ENCODE results near the gene GLCCI1. TPM values are rescaled to one million over a fixed set of nuclear protein-coding genes. Genes with fewer than 3 reads are reported as not detected.

The GLCCI1 gene
- total and polyA plus RNA-seq, 5 donors from 2014 or later, result 12.6 to 88.1 (median 31.6) TPM

- Histone ChIP-seq H3K27me3 (ENCODE audit: control insufficient read depth, insufficient read depth, low read length) (no peaks in the 10 kb centered on the region), H3K4me1 (ENCODE audit: control insufficient read depth, insufficient read depth, low read length, poor library complexity, severe bottlenecking) (peaks cover 7% of the 10 kb centered on the region), H3K27ac (ENCODE audit: insufficient read depth, low read length, poor library complexity, severe bottlenecking) (no peak overlapping the region), H3K36me3 (ENCODE audit: control insufficient read depth, insufficient read depth, low read length) (no peaks in the 10 kb centered on the region), H3K4me3 (ENCODE audit: low read depth, low read length) (no peak overlapping the region), H3K9me3 (ENCODE audit: control insufficient read depth in 2 of 2, low read length in 2 of 2) (no peaks in the 10 kb centered on the region)
- H3K4me1 Mint-ChIP-seq, result peaks cover 0 to 17% (median 13%) of the 10 kb centered on the region in 4 donors
- H3K9me3 Mint-ChIP-seq, result no peaks in the 10 kb centered on the region
- no peak for ATAC-seq (ENCODE audit: low read depth in 2 of 2)
- no peak overlapping the region for H3K27ac Mint-ChIP-seq
- DNase-seq, result no peak
- no peak overlapping the region for H3K4me3 Mint-ChIP-seq
- no peaks in the 10 kb centered on the region for H3K36me3 Mint-ChIP-seq
- H3K27me3 Mint-ChIP-seq, result no peaks in the 10 kb centered on the region
These were observed 5.7 kb upstream of the GLCCI1 start for GRCh38 chr7:7962851-7963250.

- no peak for DNase-seq
- no peaks in the 10 kb centered on the region for H3K36me3 Mint-ChIP-seq
- no peaks in the 10 kb centered on the region for H3K9me3 ChIP-seq (ENCODE audit: control insufficient read depth in 2 of 2, low read length in 2 of 2)
- no peak overlapping the region for H3K4me3 Mint-ChIP-seq
- H3K27ac Mint-ChIP-seq, result no peak overlapping the region
- peaks cover 0 to 20% (median 13%) of the 10 kb centered on the region in 4 donors for H3K4me1 Mint-ChIP-seq
- no peaks in the 10 kb centered on the region for H3K27me3 Mint-ChIP-seq
- H3K27ac ChIP-seq (ENCODE audit: insufficient read depth, low read length, poor library complexity, severe bottlenecking), result no peak overlapping the region
- H3K9me3 Mint-ChIP-seq, result no peaks in the 10 kb centered on the region
- H3K4me3 ChIP-seq (ENCODE audit: low read depth, low read length), result no peak overlapping the region
- H3K27me3 ChIP-seq (ENCODE audit: control insufficient read depth, insufficient read depth, low read length), result no peaks in the 10 kb centered on the region
- ATAC-seq (ENCODE audit: low read depth in 2 of 2), result no peak
- no peaks in the 10 kb centered on the region for H3K36me3 ChIP-seq (ENCODE audit: control insufficient read depth, insufficient read depth, low read length)
- H3K4me1 ChIP-seq (ENCODE audit: control insufficient read depth, insufficient read depth, low read length, poor library complexity, severe bottlenecking), result peaks cover 10% of the 10 kb centered on the region
These were observed 4.3 kb upstream of the GLCCI1 start for GRCh38 chr7:7964250-7964649.

GRCh38 chr7:7964691-7965090, 3.9 kb upstream of the GLCCI1 start:
- Mint-ChIP-seq H3K9me3 (no peaks in the 10 kb centered on the region), H3K27me3 (no peaks in the 10 kb centered on the region), H3K36me3 (no peaks in the 10 kb centered on the region), H3K4me1 (peaks cover 0 to 20% (median 13%) of the 10 kb centered on the region in 4 donors), H3K27ac (no peak overlapping the region), H3K4me3 (no peak overlapping the region)
- Histone ChIP-seq H3K4me3 (ENCODE audit: low read depth, low read length) (no peak overlapping the region), H3K27ac (ENCODE audit: insufficient read depth, low read length, poor library complexity, severe bottlenecking) (no peak overlapping the region), H3K27me3 (ENCODE audit: control insufficient read depth, insufficient read depth, low read length) (no peaks in the 10 kb centered on the region), H3K9me3 (ENCODE audit: control insufficient read depth in 2 of 2, low read length in 2 of 2) (no peaks in the 10 kb centered on the region), H3K36me3 (ENCODE audit: control insufficient read depth, insufficient read depth, low read length) (no peaks in the 10 kb centered on the region), H3K4me1 (ENCODE audit: control insufficient read depth, insufficient read depth, low read length, poor library complexity, severe bottlenecking) (peaks cover 10% of the 10 kb centered on the region)
- ATAC-seq (ENCODE audit: low read depth in 2 of 2) (no peak), DNase-seq (no peak)

GRCh38 chr7:7965301-7965700, 3.3 kb upstream of the GLCCI1 start:
- peaks cover 10% of the 10 kb centered on the region for H3K4me1 ChIP-seq (ENCODE audit: control insufficient read depth, insufficient read depth, low read length, poor library complexity, severe bottlenecking)
- H3K4me1 Mint-ChIP-seq, result peaks cover 0 to 20% (median 13%) of the 10 kb centered on the region in 4 donors
- H3K9me3 ChIP-seq (ENCODE audit: control insufficient read depth in 2 of 2, low read length in 2 of 2), result no peaks in the 10 kb centered on the region
- peak overlapping the region in 1 of 4 donors; percentile 15 for H3K4me3 Mint-ChIP-seq
- peak overlapping the region in 1 of 3 donors; percentile 29 for H3K27ac Mint-ChIP-seq
- H3K9me3 Mint-ChIP-seq, result no peaks in the 10 kb centered on the region
- no peak for DNase-seq
- H3K36me3 ChIP-seq (ENCODE audit: control insufficient read depth, insufficient read depth, low read length), result no peaks in the 10 kb centered on the region
- H3K27me3 ChIP-seq (ENCODE audit: control insufficient read depth, insufficient read depth, low read length), result no peaks in the 10 kb centered on the region
- no peak overlapping the region for H3K27ac ChIP-seq (ENCODE audit: insufficient read depth, low read length, poor library complexity, severe bottlenecking)
- no peaks in the 10 kb centered on the region for H3K36me3 Mint-ChIP-seq
- no peaks in the 10 kb centered on the region for H3K27me3 Mint-ChIP-seq
- no peak for ATAC-seq (ENCODE audit: low read depth in 2 of 2)
- H3K4me3 ChIP-seq (ENCODE audit: low read depth, low read length), result no peak overlapping the region

- Histone ChIP-seq H3K27ac (ENCODE audit: insufficient read depth, low read length, poor library complexity, severe bottlenecking) (no peak overlapping the region), H3K4me1 (ENCODE audit: control insufficient read depth, insufficient read depth, low read length, poor library complexity, severe bottlenecking) (peaks cover 13% of the 10 kb centered on the region), H3K27me3 (ENCODE audit: control insufficient read depth, insufficient read depth, low read length) (no peaks in the 10 kb centered on the region), H3K36me3 (ENCODE audit: control insufficient read depth, insufficient read depth, low read length) (no peaks in the 10 kb centered on the region), H3K4me3 (ENCODE audit: low read depth, low read length) (no peak overlapping the region), H3K9me3 (ENCODE audit: control insufficient read depth in 2 of 2, low read length in 2 of 2) (no peaks in the 10 kb centered on the region)
- Mint-ChIP-seq H3K9me3 (no peaks in the 10 kb centered on the region), H3K4me1 (peaks cover 0 to 20% (median 13%) of the 10 kb centered on the region in 4 donors), H3K27me3 (no peaks in the 10 kb centered on the region), H3K27ac (no peak overlapping the region), H3K36me3 (no peaks in the 10 kb centered on the region), H3K4me3 (peak overlapping the region in 2 of 4 donors; percentile 8 to 71)
- ATAC-seq (ENCODE audit: low read depth in 2 of 2) (no peak), DNase-seq (no peak)
These were observed 2.4 kb upstream of the GLCCI1 start for GRCh38 chr7:7966141-7966734.

GRCh38 chr7:7967886-7968543, 581 bp upstream of the GLCCI1 start:
- Mint-ChIP-seq H3K4me1 (peaks cover 3 to 23% (median 16%) of the 10 kb centered on the region in 4 donors), H3K27ac (peak overlapping the region; percentile 92 to 96 (median 96)), H3K36me3 (no peaks in the 10 kb centered on the region), H3K4me3 (peak overlapping the region; percentile 91 to 98 (median 96)), H3K27me3 (no peaks in the 10 kb centered on the region), H3K9me3 (no peaks in the 10 kb centered on the region)
- H3K36me3 ChIP-seq (ENCODE audit: control insufficient read depth, insufficient read depth, low read length), result no peaks in the 10 kb centered on the region
- peak in 1 of 3 donors; percentile 44 for DNase-seq
- H3K27me3 ChIP-seq (ENCODE audit: control insufficient read depth, insufficient read depth, low read length), result no peaks in the 10 kb centered on the region
- H3K4me1 ChIP-seq (ENCODE audit: control insufficient read depth, insufficient read depth, low read length, poor library complexity, severe bottlenecking), result peaks cover 29% of the 10 kb centered on the region
- peak overlapping the region; percentile 97 for H3K4me3 ChIP-seq (ENCODE audit: low read depth, low read length)
- H3K9me3 ChIP-seq (ENCODE audit: control insufficient read depth in 2 of 2, low read length in 2 of 2), result no peaks in the 10 kb centered on the region
- no peak for ATAC-seq (ENCODE audit: low read depth in 2 of 2)
- peak overlapping the region; percentile 91 for H3K27ac ChIP-seq (ENCODE audit: insufficient read depth, low read length, poor library complexity, severe bottlenecking)

- peak; percentile 1 to 3 for ATAC-seq (ENCODE audit: low read depth in 2 of 2)
- H3K27me3 Mint-ChIP-seq, result no peaks in the 10 kb centered on the region
- Histone ChIP-seq H3K27ac (ENCODE audit: insufficient read depth, low read length, poor library complexity, severe bottlenecking) (peak overlapping the region; percentile 91), H3K27me3 (ENCODE audit: control insufficient read depth, insufficient read depth, low read length) (no peaks in the 10 kb centered on the region), H3K36me3 (ENCODE audit: control insufficient read depth, insufficient read depth, low read length) (no peaks in the 10 kb centered on the region), H3K4me1 (ENCODE audit: control insufficient read depth, insufficient read depth, low read length, poor library complexity, severe bottlenecking) (peaks cover 44% of the 10 kb centered on the region), H3K4me3 (ENCODE audit: low read depth, low read length) (peak overlapping the region; percentile 99), H3K9me3 (ENCODE audit: control insufficient read depth in 2 of 2, low read length in 2 of 2) (no peaks in the 10 kb centered on the region)
- peaks cover 9 to 30% (median 25%) of the 10 kb centered on the region in 4 donors for H3K4me1 Mint-ChIP-seq
- H3K4me3 Mint-ChIP-seq, result peak overlapping the region in 3 of 4 donors; percentile 83 to 97 (median 91)
- H3K36me3 Mint-ChIP-seq, result no peaks in the 10 kb centered on the region
- H3K9me3 Mint-ChIP-seq, result no peaks in the 10 kb centered on the region
- peak; percentile 29 to 73 (median 54) for DNase-seq
- peak overlapping the region in 1 of 3 donors; percentile 63 for H3K27ac Mint-ChIP-seq
These were observed 975 bp downstream of the GLCCI1 start for GRCh38 chr7:7969306-7970236.

All from CD4-positive, CD25-positive, alpha-beta regulatory T cell (primary cell).